Stimulated activated CD8-positive, alpha-beta memory T cell treated with anti-CD3 and anti-CD28 coated beads, Interleukin-4, amount 100 ng/mL, for 24 hours (primary cell): ENCODE measurements around the gene ABCC10.
A peak's percentile ranks its signal among the peaks of the same experiment; 100 is the strongest.
"Not testable (repeated sequence)": the region's sequence is repeated elsewhere in the genome, so short reads cannot be mapped to it uniquely, and the experiment has no call there.

ENCODE experiments used
- DNase-seq: peaks from one replicate; pipeline ENCODE4 v3.0.0-alpha.2; 2020; ENCODE audit warnings: low read depth

The ABCC10 gene, protein sequence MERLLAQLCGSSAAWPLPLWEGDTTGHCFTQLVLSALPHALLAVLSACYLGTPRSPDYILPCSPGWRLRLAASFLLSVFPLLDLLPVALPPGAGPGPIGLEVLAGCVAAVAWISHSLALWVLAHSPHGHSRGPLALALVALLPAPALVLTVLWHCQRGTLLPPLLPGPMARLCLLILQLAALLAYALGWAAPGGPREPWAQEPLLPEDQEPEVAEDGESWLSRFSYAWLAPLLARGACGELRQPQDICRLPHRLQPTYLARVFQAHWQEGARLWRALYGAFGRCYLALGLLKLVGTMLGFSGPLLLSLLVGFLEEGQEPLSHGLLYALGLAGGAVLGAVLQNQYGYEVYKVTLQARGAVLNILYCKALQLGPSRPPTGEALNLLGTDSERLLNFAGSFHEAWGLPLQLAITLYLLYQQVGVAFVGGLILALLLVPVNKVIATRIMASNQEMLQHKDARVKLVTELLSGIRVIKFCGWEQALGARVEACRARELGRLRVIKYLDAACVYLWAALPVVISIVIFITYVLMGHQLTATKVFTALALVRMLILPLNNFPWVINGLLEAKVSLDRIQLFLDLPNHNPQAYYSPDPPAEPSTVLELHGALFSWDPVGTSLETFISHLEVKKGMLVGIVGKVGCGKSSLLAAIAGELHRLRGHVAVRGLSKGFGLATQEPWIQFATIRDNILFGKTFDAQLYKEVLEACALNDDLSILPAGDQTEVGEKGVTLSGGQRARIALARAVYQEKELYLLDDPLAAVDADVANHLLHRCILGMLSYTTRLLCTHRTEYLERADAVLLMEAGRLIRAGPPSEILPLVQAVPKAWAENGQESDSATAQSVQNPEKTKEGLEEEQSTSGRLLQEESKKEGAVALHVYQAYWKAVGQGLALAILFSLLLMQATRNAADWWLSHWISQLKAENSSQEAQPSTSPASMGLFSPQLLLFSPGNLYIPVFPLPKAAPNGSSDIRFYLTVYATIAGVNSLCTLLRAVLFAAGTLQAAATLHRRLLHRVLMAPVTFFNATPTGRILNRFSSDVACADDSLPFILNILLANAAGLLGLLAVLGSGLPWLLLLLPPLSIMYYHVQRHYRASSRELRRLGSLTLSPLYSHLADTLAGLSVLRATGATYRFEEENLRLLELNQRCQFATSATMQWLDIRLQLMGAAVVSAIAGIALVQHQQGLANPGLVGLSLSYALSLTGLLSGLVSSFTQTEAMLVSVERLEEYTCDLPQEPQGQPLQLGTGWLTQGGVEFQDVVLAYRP (N-terminal part only)

GRCh38 chr6:43427406-43428111 lies at the start of gene ABCC10:
ABCC10 (plus strand) TSS chr6:43427541; CDS start chr6:43427979, 438 bp downstream.
- DNase-seq: peak; percentile 92

DNA sequence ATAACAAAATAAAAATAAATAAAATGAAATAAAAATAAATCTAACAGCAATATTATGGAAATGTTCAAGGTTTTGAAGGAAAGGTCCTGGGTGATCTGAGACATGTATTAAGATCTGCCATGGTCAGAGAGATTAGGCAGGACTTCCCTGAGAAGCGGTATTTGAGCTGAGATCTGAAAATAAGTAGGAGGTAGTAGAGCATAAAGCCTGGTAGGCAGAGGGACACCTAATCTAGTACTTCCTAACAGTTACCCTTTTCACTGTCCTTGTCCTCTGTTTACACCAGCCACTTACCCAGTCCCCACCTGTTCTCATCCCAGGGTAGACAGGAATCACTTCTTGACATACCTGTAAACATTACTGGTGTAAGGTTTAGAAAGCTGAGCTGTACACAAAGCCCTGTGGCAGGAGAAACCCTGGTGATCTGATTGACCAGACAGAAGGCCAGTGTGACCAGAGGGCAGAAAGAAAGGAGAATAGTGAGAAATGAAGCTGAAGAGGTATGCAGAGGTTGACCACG lies 49.6 kb upstream of the ABCC10 start:
- DNase-seq: no peak

- no peak for DNase-seq
Measured at GRCh38 chr6:43378631-43379030, 48.7 kb upstream of the ABCC10 start.

GRCh38 chr6:43380858-43381257 lies 46.5 kb upstream of the ABCC10 start:
- DNase-seq: not testable (repeated sequence)

- DNase-seq: no peak
Measured at GRCh38 chr6:43383021-43383667, 44.2 kb upstream of the ABCC10 start.

DNA sequence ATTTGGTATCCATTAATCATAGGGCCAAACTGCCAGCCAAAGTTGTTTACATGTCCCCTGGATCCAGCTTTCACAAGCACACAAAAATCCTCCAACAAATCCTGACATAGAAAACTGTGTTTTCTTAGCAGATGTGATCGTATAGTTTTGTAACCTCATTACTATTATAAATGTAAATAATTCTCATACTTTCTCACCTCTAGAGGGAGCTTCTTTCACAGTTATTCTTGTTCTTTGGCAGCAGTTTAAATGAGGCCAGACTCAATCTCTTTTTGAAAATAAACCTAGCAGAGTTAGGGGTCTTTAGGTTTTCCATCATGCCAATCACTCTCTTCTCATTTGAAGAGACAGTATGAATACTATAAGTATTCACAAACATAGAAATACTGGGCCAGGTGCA lies 40.8 kb upstream of the ABCC10 start:
- no peak for DNase-seq

GRCh38 chr6:43389730-43390295 lies 37.5 kb upstream of the ABCC10 start:
- no peak for DNase-seq

DNA sequence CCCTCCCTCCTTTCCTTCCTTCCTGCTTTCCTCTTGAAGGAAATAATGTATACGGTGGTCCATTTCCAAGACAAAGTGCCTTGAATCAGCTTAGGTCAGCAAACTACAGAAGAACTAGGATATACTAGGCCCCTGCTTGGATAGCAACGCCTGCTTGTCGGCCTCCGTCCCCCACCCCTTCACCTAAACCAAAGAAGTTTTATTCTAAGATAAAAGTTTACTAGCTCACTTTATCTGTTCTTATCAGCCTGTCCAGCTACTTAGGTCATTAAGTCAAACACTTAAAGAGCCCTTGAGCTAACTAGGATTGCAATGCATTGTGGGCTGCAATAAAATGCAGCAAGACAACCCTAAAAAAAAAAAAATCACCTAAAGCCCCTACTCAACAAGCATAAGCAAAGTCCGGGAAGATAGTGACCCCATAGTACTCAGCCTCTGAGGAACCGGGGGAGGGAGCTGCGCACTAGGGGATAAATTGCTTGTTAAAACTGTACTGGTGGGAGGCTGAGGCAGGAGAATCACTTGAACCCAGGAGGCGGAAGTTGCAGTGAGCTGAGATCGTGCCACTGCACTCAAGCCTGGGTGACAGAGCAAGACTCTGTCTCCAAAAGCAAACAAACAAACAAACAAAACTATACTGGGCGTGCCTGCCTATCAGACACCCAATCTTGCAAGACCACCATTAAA lies 36.4 kb upstream of the ABCC10 start:
- not testable (repeated sequence) for DNase-seq

DNA sequence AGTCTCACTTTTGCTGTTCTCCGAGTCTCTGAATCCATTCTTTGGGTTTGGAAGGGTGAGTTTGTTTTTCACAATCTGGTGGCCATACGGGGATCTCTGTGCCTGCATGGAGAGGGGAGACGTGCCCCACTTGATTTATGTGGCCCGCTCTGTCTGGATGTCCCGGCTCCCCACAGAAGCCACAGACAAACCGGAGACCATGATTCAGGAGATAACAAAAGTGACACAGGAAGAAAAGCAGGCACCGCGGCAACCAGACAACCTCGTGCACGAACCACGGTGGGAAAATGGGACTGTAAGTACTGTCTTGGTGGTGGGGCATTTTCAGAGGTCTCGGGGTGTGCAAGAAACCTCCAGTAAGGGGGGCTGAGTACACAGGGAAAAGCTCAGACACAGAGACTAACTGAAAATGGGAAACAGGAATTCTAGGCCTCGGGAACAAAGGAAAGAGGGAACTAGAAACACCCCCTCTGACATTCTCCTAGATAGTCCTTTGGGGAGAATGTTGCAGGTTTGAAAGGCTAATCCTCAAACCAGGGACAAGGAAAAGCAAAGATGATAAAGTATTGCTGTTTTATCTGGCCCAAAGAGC lies 35.8 kb upstream of the ABCC10 start:
- DNase-seq: no peak

DNA sequence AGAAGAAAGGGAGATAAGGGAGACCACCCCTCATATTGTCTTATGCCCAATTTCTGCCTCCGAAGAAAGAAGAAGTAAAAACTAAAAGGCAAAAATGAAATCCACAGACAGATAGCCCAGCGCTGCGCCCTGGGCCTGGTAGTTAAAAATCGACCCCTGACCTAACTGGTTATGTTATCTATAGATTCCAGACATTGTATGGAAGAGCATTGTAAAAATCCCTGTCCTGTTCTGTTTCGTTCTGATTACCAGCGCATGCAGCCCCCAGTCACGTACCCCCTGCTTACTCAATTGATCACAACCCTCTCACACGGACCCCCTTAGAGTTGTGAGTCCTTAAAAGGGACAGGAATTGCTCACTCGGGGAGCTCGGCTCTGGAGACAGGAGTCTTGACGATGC lies 34.2 kb upstream of the ABCC10 start:
- not testable (repeated sequence) for DNase-seq

GRCh38 chr6:43393602-43394001 lies 33.7 kb upstream of the ABCC10 start:
- no peak for DNase-seq

DNA sequence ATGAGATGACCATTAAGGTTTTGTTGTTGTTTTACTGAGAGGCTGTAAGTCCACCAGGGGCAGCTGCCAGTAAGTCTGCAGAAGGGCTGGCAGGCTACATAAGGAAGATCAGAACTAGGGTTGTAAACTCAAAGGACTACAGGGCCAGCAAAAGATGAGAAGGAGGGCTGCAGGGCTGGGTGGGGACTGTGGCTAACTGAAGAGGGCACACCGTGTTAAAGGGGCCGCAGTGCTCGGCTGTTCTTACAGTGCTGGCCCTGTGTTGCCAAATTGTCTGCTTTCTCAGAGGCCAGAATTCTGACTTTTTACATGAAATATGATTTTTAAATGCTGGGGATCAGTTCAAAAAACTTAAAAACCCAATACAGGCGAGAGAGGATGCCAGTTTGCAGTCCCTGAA lies 32.4 kb upstream of the ABCC10 start:
- DNase-seq: no peak

GRCh38 chr6:43395776-43396175 lies 31.6 kb upstream of the ABCC10 start:
- no peak for DNase-seq

- no peak for DNase-seq
Measured at GRCh38 chr6:43396408-43397149, 30.8 kb upstream of the ABCC10 start.

DNA sequence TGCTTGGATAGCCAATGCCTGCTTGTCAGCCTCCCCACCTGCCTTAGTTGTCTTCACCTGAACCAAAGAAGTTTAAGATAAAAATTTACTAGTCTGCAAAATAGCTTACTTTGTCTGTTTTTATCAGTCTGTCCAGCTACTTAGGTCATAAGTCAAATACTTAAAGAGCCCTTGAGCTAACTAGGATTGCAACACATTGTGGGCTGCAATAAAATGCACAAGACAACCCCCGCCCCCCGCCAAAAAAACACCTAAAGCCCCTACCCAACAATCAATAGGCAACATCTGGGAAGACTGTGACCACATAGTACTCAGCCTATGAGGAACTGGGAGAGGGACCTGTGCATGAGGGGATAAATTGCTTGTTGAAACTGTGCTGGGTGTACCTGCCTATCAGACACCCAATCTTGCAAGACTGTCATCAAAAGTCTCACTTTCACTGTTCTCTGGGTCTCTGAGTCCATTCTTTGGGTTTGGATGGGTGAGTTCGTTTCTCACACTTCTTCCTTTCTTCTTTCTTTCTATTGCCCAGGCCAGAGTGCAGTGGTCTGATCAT lies 27.3 kb upstream of the ABCC10 start:
- DNase-seq: no peak

- no peak for DNase-seq
Measured at GRCh38 chr6:43401730-43402129, 25.6 kb upstream of the ABCC10 start.

DNA sequence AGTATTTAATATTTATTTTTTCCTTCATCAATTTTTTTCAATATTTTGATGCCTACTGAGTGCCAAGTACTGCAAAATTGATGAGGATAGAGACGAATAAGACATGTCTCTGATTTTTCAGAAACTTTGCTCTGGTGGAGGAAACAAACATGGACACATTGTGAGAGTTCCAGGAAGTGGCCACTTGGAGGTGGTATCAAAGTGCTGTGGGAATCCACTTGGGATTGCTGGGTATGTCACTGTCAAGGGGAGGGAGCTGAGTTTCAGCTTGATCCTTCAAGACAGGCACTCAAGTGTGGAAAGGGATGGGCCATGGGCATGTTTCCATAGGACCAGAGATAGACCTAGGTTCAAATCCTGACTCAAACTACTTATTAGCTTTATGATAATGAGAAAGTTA lies 24.5 kb upstream of the ABCC10 start:
- no peak for DNase-seq

GRCh38 chr6:43405354-43405753 lies 22.0 kb upstream of the ABCC10 start:
- DNase-seq: no peak
